AG09309 (cell line): ENCODE measurements around the gene CHURC1.

ENCODE experiments used
- DNase-seq: peaks from one replicate; pipeline ENCODE4 v3.0.0-alpha.2; 2010; ENCODE audit warnings: low read depth
- H3K4me3 ChIP-seq: 2 replicates; pipeline ENCODE4 v1.5.1; 2011; ENCODE audit warnings: mild to moderate bottlenecking, low read depth, low read length, moderate library complexity; ENCODE audit not compliant: control insufficient read depth
- TF ChIP-seq, protein P1 (sequence below): IDR thresholded peaks from 2 replicates; pipeline ENCODE4 v1.5.1; 2011; ENCODE audit warnings: mild to moderate bottlenecking, low read depth, low read length, inconsistent platforms; ENCODE audit not compliant: insufficient read depth, control insufficient read depth; ENCODE audit errors: missing control alignments

Gene CHURC1

DNA sequence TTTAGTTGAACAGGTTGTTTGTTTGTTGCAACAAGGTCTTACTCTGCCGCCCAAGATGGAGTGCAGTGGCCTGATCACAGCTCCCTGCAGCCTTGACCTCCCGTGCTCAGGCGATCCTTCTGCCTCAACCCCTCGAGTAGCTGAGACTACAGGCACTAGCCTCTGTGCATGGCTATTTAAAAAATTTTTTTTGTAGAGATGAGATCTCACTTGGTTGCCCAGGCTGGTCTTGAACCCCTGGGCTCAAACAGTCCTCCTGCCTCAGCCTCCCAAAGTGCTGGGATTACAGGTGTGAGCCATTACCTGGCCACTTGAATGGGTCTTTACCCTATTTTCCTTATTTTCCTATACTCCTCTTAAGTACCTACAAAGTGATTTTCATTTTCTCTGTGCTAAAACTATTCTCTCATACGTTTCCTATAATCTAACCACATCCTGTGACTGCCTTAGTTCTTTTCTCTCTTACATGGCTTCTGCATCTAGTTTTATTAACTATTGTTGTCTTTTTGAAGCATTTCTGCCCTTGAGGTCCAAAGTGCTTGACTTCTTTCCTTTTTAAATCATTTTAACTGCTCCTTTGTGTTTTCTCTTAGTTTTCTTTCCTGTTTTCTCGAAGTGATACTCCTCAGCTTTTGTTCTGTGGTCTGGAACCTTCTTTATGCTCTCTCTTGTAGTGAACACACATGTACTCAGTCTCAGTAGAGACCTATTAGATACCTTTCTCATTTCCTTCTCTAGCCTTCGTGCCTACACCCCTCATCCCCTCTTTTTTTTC is 14.2 kb downstream of the CHURC1 start:
- no peak for DNase-seq
- TF ChIP-seq, protein P1, sequence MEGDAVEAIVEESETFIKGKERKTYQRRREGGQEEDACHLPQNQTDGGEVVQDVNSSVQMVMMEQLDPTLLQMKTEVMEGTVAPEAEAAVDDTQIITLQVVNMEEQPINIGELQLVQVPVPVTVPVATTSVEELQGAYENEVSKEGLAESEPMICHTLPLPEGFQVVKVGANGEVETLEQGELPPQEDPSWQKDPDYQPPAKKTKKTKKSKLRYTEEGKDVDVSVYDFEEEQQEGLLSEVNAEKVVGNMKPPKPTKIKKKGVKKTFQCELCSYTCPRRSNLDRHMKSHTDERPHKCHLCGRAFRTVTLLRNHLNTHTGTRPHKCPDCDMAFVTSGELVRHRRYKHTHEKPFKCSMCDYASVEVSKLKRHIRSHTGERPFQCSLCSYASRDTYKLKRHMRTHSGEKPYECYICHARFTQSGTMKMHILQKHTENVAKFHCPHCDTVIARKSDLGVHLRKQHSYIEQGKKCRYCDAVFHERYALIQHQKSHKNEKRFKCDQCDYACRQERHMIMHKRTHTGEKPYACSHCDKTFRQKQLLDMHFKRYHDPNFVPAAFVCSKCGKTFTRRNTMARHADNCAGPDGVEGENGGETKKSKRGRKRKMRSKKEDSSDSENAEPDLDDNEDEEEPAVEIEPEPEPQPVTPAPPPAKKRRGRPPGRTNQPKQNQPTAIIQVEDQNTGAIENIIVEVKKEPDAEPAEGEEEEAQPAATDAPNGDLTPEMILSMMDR = no peak
- no peak overlapping the region for H3K4me3 ChIP-seq

DNA sequence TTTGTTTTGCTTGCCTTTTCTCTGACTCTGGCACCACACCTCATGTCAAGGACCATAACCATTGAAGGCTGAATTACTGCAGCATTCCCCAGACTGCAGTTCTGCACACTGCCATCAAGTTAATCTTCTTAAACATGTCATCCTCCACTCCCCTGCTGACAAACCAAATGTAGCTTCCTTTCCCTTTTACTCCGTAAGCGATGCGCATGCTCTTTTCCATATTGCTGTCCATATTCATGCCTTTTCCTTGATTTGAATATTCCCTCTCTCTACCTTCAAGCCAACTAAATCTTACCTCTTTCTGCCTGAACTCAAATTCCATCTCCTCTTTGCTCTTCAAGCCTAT is 14.7 kb downstream of the CHURC1 start:
- TF ChIP-seq, protein P1 = no peak
- H3K4me3 ChIP-seq = no peak overlapping the region
- DNase-seq = no peak

DNA sequence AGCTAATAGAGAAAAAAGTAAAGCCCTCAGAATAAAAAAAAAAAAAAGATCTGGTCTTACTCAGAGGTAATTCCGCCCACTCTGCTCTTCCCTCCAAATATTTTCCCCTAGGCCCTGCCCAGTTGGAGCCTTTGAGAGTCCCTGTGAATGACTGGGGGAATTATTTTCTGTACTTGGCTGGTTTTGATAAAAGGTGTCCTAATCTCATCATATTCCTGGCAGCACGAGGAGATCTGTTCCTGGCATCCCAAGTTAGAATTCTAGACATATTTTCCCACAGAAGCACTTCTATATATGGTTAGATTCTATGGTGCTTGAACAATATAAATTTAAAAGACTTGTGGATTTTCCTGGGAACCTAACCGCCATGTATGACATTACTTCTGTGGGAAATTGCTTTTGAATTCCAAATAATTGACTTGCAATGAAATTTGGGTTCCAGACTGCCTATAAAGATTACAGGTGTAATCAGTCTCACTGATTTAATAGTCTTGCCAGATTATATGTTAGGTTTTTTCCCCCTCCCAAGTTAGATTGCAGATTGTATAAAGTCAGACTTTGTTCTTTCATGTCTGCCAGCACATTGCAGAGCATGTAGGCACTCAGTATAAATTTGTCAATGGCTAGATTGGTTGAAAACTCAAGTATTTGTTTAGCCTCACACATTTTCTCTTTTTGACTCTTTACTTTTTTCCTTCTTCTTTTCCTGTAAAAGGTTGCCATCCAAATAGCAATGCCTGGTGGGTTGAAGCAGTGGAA is 16.0 kb downstream of the CHURC1 start:
- TF ChIP-seq, protein P1 = no peak
- no peak for DNase-seq
- no peak overlapping the region for H3K4me3 ChIP-seq

DNA sequence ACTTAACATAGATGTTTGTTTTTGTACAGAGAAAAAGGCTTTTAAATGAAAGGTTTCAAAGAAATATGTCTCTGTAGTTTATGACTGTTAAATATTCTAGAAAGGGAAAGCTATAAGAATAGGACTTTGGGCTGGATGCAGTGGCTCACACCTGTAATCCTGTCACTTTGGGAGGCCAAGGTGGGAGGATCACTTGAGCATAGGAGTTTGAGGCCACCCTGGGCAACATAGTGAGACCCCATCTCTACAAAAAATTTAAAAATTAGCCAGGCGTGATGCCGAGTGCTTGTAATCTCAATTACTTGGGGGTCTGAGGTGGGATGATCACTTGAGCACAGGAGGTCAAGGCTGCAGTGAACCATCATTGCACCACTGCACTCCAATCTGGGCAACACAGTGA is 16.9 kb downstream of the CHURC1 start:
- H3K4me3 ChIP-seq = no peak overlapping the region
- TF ChIP-seq, protein P1 = no peak
- DNase-seq = no peak

DNA sequence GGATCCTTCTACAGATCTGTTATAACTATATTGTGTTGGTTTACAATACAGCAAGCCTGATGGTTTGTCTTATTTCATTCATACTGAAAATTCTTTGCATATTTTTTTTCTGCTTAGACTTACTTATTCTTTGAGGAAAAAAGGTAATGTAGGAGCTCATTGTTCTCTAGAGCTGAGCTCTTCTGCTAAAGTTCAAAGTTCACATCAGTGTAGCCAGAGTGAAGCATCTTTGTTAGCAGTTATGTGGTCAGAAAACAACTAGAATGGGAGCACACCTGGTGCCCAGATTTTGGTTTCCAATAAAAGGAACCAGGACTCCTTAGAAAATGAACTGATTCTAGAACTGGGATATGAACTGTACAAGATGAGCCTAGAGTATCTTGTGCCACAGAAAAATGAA is 18.0 kb downstream of the CHURC1 start:
- H3K4me3 ChIP-seq = no peak overlapping the region
- TF ChIP-seq, protein P1 = no peak
- DNase-seq = no peak

DNA sequence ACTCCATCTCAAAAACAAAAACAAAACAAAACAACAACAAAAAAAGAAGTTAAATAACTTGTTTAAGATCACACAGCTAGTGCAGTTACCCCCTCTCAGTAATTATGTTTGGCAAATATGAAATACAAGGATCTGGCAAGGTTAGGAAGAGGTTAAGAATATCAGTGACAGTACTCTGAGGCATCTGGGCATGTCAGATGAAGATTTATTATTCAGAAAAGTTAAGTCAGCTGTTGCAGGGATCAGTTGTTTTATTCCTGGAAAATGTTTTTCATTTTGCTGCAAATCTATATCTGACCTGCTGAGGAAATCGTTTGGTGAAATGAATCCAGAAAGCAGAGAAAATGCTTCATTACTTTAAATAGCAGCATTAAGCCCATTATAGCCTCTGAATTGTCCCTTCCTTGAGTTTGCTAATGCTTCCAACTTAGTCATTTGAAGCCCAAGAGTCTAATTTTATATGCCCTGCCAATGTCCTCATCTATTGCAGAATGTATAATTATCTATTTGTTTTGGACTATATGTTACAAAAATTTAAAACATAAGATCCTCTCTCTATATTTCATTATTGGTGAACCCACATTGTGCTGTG is 20.2 kb downstream of the CHURC1 start:
- H3K4me3 ChIP-seq = no peak overlapping the region
- TF ChIP-seq, protein P1 = no peak
- no peak for DNase-seq
